GM19395 (cell line): ENCODE results near the gene SERPINA7.
"Not testable (repeated sequence)": the region's sequence is repeated elsewhere in the genome, so short reads cannot be mapped to it uniquely, and the experiment has no call there.

ENCODE experiments used
- ATAC-seq: cut with Tn5 transposase; IDR thresholded peaks from one replicate; pipeline ENCODE4 v1.9.1; 2021; ENCODE audit warnings: mild to moderate bottlenecking, moderate library complexity; ENCODE audit not compliant: unreplicated experiment

SERPINA7 gene

DNA sequence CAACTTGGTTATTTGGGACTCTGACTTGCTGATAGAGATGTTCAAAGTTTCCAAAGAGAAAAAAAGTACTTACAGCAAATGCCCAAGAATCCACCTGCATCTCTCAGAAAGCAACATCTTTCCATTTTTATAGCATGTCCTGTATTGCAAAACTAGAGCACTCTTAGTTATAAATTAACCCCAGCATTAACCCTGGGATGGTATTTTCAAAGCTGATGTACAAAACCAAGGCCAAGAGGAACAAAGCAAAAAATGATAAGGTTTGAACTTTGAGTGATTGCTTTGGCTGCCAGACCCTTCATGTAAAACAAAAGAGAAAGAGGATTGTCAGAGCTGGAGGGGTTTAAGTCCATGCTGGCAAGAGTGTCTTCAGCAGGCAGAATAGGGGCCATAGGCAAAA is at the start of gene SERPINA7:
Gene SERPINA7 (minus strand): TSS at position 103 of the 400 bp plus-strand sequence. CDS start 1,669 bp downstream, outside the sequence.
- no peak for ATAC-seq

DNA sequence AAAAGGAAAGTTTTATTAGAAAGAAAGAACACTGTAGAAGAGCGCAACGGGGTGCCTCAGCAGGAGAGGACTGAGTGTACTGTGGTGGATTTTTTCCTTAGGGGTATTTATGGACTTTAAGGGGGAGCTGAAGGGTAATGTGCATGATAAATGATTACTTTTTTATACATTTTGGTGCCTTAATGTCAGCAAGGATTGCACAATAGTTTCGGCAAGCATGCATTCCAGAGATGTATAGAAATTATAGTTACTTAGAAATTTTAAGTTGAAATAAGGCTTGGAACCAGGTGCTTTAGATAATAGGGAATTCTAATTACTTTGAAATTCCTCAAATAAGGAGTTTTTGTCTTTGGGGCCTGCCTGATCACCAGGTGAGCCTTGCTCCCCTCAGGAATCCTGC is 30.5 kb upstream of the SERPINA7 start:
- no peak for ATAC-seq

DNA sequence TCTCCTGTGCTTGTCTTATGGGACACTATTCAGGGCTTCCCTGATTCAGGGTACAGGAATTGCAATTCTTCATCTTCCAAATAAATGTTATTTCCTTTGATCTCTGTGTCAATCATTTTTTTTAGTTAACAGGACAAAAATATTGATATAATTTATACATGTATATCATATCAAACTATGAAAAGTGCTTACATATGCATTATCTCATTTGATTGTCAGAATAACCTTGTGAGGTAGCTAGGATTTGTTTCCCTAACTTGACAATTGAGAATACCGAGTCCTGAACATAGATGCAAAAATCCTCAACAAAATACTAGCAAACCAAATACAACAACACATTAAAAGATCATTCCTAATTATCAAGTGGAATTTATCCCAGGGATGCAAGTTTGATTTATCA is 11.5 kb upstream of the SERPINA7 start:
- ATAC-seq: no peak

DNA sequence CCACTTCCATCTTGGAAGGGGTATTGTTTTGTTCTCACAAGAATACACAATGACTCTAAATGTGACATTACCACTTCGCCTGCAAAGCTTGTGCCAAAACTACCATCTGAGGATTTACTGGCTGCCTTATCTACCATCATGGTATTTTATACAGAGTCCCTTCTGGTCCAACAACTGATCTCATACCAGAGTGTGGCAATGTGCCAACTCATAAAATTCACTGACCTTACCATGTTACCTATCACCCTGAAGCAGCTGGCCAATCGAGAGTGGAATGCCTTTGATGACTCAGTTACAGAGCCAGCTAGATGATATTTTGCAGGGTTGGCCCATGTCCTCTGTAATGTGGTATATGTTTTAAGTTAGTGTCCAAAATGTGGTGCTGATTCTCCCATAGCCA is 3.8 kb upstream of the SERPINA7 start:
- ATAC-seq: no peak

DNA sequence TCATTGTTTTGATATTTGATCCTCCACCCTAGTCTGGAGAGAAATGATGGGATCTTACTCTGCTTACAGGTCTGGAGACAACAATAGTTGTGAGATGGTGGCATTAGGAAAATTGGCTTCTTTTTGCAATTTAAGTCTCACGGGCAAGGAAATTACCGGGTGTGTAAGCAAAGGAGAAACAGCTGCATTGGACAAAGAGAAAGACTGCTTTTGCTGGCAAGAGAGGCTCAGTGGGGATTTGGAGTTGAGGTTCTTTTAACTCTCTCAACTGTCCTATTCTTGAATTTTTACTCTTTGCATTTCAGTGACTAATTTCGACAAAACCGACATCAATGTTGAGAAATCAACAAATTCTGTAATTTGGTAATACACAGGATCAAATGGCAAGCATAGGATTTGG is 2.3 kb upstream of the SERPINA7 start:
- ATAC-seq: no peak

- no peak for ATAC-seq
Measured at GRCh38 chrX:106039920-106040319, 1.4 kb upstream of the SERPINA7 start.

DNA sequence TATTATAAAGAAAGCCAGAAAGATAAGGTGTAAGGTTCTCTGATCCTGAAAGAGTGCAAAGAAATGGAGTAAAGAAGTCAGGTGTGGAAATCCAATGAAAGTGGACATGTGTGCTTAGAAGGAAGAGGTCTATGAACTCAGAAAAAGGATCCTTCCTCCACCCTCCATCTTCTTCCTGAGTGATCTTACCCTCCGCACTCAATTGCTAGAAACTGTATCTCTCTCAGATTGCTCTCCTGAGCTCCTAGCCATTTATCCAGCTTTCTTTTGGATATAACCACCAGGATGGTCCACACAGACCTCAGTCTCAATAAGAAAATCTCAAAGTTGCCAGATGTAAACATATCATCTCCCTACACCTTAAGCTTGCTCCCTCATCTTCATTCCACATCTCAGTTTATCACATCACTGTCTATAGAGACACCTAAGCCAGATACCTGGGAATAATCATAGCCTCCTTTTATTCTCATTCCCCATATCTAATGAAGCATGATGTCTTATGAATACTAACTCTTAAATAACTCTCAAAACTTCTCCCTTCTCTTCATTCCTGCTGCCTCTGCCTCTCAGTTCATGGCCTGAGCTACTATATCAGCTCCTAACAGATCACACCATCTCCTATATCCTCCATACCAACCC is 573 bp downstream of the SERPINA7 start:
- ATAC-seq: no peak

- no peak for ATAC-seq
Measured at GRCh38 chrX:106036716-106037115, 1.8 kb downstream of the SERPINA7 start.

DNA sequence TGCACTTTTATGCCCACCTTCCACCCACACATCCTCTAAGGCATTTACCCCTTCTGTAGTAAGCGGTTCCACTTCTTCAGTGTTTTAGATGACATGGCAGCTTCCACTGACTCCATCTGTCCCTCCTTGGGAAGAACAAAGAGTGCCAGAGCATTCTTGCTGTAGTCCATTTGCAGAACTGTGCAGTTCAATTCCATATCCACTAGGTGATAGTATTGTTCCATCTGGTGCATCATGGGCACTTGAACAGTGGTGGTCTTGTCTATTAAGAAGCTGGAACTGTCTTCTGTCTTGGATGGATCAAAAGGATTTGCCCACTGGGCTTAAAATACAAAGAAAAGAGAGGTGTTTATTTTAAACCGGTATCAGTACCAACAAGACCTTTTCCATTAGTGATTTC is 3.5 kb downstream of the SERPINA7 start:
- no peak for ATAC-seq

GRCh38 chrX:106023947-106024346 is 14.6 kb downstream of the SERPINA7 start:
- no peak for ATAC-seq

GRCh38 chrX:106022238-106022637 is 16.3 kb downstream of the SERPINA7 start:
- no peak for ATAC-seq

DNA sequence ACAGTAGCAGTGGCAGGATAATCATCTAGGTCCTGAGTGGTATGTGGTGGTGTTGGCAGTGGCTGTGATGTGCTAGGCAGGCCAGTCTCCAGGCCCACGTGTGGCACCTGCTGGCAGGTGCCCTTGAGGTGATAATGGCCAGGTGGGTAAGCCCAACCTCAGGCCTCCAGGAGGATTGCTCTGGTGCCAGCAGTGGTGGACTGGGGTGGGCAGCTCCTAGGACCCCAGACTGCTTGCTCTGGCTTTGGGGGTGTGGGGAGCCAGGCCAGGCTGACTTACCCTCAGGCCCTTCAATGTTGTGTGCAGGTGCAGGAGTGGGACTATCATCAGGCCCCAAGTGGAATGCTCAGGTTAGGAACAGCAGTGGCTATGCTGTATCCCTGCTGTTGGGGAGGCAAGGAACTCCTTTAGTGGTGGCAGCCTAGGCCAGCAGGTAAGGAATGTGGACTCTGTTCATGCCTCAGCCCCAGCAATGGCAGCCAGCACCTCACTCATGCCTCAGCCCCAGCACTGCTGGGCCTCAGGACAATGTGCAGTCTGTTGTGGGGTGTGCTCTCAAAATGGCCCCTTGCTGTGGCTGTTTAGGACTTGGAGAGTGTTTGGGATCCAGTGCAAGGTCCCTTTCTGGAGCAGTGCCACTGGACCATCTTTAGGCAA is 24.3 kb downstream of the SERPINA7 start:
- ATAC-seq: no peak

DNA sequence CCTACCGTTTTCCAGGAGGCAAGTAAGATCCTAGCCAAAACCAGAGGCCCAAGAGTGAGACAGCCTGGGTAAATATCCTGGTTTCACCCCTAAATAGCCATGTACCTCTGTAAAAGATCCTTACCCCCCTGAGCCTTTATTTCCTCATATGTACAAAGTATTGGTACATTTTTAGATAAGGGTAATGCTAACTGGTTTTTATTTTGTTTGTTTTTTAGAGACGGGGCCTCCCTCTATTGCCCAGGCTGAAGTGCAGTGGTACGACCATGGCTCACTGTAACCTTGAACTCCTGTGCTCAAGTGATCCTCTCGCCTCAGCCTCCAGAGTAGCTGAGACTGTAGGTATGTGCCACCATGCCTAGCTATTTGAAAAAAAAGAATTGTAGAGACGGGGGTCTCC is 29.4 kb downstream of the SERPINA7 start:
- ATAC-seq: no peak

GRCh38 chrX:106007815-106008214 is 30.7 kb downstream of the SERPINA7 start:
- no peak for ATAC-seq

- ATAC-seq: no peak
Measured at GRCh38 chrX:106005684-106006083, 32.8 kb downstream of the SERPINA7 start.

DNA sequence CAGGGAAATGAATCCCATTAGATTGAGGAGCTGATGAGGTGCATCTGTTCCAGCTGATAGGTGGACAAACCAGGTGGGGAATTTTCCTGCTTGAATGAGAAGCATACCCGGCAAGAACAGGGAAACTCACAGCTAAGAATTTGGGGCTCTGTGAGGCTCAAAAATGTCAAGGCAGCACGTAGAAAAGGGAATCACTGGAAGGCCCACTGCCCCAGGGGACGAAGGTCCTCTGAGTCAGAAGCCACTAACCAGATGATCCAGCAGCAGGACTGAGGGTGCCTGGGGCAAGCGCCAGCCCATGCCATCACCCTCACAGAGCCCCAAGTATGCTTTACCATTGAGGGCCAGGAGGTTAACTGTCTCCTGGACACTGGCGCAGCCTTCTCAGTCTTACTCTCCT is 37.9 kb downstream of the SERPINA7 start:
- not testable (repeated sequence) for ATAC-seq

- no peak for ATAC-seq
Measured at GRCh38 chrX:106000203-106000602, 38.3 kb downstream of the SERPINA7 start.

- ATAC-seq: no peak
Measured at GRCh38 chrX:105999294-105999693, 39.2 kb downstream of the SERPINA7 start.

GRCh38 chrX:105988487-105988886 is 50.0 kb downstream of the SERPINA7 start:
- ATAC-seq: not testable (repeated sequence)
